GM21526 (cell line): ENCODE data around the gene BAIAP2L1.
"Not testable (repeated sequence)": the region's sequence is repeated elsewhere in the genome, so short reads cannot be mapped to it uniquely, and the experiment has no call there.

Source experiments
- ATAC-seq: cut with Tn5 transposase; IDR thresholded peaks from one replicate; pipeline ENCODE4 v1.9.1; 2021; ENCODE audit warnings: moderate library complexity; ENCODE audit not compliant: unreplicated experiment, low FRiP score

Gene BAIAP2L1

DNA sequence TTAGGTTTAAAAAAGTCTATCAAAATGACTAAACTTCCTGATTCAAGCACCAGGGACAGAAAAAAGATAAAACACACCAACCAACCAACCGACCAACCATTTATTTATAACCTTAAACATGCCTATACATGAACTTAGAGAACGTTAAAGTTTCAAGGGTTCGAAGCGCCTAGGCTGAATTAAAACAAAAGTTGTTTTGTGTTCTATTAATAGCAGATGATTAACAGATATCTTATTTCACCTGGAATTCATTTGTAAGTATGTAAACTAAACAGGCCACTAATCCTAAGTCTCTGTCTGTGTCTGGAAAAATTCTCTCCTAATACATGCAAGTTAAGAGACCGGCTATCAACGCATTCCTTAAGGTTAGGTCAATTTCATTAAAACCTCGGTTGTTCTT is 1.4 kb downstream of the BAIAP2L1 start:
- no peak for ATAC-seq

DNA sequence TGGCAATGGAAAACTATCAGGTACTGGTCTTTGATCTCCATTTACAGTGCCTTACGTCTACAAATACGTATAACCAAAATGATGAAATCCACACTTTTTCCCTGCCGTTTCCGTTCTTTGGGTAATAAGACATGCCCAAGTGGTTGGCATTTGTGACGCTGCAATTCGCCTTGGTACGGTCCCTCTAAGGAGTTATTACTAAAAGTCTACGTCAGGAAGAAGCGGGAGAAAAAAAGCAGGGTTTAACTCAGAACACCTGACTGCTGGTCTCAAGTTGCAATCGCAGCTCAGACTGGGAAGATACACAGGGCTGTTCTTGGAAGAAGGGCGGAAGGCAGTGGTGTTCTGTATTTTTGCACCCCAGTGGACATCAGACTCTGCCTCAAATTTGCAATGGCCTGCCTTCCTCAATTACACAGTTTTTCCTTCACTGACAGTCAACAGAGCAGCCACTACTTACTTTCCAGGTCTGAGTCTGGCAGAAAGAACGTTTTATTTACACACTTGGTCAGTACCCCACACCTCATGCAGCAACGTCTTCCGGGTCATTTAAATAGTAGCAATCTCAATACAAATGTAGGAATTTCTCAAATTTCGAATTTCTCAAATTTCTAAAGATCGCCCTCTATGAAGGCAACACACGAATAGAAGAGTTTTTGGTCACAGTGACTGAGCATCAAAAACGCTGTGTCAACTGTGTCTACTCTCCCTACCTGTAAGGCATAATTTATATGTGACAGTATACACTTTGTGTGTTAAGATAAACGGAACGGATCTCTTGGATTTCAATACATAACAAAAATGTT is 2.1 kb downstream of the BAIAP2L1 start:
- no peak for ATAC-seq

DNA sequence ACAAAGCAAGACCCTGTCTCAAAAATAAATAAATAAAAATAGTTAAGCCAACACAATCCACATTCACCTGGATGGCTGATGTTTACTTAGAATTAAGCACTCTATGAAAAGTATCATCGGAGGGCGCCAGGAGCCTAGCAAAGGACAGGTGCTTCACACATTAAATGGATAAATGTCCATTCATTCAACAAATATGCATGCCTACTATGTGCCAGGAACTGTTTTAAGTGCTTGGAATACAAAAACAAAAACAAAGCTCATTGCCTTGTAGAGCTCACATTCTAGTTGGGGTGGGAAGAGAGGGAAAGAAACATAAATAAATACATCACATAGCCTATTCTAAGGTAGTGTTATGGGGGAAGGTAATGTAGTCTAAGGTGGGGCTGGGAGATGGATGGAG is 4.1 kb downstream of the BAIAP2L1 start:
- ATAC-seq = no peak

DNA sequence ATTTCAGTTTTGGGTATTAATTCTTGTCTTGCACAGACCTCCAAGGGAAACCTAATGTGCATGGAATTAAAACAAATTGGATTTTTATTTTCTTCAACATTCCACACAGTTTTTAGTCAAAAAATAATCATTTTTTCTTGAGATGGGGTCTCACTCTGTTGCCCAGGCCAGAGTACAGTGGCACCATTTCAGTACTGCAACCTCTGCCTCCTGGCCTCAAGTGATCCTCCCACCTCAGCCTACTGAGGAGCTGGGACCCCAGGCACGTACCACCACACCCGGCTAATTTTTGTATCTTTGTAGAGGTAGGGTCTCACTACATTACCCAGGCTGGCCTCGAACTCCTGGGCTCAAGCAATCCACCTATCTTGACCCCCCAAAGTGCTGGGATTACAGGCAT is 4.9 kb downstream of the BAIAP2L1 start:
- ATAC-seq = no peak

DNA sequence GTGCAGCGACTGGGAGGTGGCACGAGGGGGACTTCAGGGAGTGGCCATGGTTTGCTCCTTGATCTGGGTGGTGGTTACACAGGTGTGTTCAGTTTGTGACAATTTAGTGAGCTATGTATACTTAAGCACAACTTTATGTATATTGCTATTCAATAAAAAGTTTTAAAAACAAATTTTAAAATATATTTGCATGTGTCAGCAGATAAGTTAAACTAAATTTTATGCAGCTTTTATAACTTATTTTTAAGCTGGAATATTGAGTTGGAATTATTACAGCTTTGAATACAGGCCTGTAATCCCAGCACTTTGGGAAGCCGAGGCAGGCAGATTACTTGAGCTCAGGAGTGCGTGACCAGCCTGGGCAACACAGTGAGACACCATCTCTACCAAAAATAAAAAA is 5.4 kb downstream of the BAIAP2L1 start:
- no peak for ATAC-seq

DNA sequence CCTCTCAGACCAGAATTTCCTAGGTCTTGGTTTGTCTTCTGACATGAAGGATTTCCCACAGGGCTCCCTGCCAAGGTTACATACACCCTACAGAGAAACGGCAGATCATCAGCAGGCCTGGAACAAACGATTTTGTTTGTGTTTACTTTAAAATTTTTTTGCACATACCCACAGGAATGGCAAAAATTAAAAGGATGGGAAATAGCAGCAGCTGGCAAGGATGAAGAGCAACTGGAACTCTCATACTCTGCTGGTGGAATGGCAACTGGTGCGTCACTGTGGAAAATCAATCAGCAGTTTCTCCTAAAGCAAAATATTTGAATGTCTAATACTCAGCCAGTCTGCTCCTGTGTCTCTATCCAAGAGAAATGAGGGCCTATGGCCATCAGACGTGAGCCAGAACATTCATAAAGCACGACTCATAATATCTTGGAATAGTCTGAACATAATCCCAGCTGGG is 6.5 kb downstream of the BAIAP2L1 start:
- ATAC-seq = no peak

DNA sequence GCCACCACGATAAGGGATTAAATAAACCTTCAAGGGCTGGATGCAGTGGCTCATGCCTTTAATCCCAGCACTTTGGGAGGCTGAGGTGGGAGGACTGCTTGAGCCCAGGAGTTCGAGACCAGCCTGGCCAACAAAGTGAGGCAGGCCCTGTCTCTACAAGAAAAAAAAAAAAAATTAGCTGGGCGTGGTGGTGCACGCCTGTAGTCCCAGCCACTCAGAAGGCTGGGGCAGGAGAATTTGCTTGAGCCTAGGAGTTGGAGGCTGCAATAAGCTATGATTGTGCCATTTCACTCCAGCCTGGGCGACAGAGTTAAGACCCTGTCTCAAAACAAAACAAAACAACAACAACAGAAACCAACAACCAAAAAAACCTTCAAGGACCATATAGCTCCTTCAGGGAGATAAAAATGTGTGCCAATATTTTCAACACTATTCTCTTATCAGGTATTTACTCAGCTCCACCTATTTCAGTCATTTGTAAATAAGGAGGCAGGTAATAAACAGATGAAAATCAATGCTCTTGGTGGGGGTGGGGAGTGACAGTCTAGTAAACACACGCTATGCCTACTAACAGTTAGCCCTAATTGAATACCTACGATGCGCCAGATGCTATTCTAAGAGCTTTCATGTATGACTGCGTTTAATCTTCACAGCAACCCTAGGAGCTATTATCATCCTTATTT is 13.2 kb downstream of the BAIAP2L1 start:
- ATAC-seq = no peak

DNA sequence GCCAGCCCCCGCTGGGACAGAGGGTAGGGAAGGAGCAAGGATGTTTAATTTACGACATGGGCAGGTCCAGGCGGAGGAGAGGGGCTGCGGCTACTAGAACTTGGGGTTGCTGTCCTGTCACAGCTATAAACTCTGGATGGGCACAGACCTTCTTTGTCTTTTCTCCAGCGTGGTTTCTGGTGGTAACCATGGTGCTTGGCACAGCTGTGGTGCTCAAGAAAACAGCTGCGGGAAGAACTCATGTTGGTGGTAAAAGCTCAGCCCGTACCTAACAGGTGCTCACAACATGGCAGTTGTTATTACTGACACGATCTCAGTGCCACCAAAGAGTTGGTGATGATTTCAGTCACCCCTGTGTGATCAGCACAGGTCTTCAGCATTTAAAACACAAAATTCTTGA is 13.8 kb downstream of the BAIAP2L1 start:
- ATAC-seq = no peak

DNA sequence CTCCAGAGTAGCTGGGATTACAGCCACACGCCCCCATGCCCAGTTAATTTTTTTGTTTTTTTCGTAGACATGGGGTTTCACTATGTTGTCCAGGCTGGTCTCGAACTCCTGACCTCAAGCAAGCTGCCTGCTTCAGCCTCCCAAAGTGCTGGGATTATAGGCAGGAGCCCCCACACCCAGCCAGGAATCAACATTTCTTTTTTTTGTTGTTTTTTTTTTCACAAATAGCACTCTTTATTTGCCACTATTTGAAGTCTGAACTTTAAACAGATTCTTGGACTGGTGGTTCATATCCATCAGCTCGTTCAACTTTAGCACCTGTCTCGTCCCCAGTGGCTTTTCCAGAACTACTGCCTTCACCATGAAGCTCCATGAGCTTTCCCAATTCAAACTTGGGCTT is 15.4 kb downstream of the BAIAP2L1 start:
- not testable (repeated sequence) for ATAC-seq

DNA sequence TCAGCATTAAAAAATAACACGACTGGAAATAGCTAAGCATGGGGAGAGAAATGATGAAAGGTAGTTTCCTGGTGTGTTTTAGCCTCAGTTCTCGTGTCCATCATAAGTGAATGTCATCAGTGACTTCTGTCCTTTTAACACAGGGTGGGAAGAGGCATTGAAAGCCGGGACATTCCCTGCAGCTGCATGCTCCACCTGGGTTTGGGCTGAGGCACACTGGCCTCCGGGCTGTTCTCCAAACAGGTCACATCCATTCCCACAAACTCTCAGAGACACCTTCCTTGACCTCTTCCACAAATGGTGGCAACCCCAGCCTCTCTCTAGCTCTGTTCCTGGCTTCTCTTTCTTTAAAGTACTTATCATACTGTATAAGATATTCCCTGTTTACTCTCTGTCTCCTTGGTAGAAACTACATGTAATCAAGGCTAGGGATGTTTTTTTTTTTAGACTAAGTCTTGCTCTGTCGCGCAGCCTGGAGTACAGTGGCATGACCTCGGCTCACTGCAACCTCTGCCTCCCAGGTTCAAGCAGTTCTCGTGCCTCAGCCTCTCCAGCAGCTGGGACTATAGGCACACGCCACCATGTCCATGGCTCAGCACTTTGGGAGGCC is 22.6 kb downstream of the BAIAP2L1 start:
- no peak for ATAC-seq

DNA sequence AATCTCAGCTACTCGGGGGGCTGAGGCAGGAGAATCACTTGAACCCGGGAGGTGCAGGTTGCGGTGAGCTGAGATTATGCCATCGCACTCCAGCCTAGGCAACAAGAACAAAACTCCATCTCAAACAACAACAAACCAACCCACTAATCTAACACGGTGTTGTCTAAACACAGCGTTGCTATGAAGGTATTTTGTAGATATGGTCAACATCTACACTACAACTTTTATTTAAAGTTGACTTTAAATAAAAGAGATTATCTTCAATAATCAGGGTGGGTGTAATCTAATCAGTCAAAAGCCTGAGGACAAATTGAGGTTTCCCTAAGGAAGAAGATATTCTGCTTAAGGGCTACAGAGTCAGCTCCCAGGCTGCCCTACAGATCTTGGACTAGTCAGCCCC is 24.2 kb downstream of the BAIAP2L1 start:
- no peak for ATAC-seq

DNA sequence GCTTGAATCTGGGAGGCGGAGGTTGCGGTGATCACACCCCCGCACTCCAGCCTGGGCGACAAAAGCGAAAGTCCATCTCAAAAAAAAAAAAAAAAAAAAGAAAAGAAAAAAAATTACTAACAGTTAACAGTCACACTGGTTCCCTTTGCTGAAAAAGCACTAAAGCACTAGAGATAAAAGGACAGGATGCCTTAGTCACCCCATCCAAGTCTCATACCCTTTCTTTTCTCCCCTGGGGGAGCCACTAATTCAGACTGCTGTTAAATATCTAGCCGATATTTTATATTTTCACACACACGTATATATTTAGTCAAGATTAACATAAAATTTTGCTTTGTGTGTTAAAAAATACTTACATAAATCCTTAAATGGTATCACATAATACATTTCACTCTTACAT is 25.2 kb downstream of the BAIAP2L1 start:
- ATAC-seq = no peak

DNA sequence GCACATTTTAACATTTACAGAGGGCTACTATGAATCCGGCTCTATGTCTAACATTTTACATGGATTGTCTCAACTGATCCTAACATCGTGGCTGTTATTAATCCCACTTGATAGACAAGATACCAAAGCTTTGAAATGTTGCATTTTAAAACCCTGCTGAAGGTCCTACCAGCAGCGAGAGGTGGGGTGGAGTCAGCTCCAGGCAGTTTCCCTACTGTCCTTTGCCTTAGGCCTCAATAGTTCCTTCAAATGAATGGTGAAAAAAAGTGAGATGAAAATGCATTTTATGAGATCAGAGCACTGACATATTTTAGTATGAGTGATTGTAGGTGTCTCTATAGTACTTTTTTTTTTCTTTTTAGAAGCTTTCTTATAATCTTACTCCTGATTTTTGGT is 26.6 kb downstream of the BAIAP2L1 start:
- ATAC-seq = no peak

DNA sequence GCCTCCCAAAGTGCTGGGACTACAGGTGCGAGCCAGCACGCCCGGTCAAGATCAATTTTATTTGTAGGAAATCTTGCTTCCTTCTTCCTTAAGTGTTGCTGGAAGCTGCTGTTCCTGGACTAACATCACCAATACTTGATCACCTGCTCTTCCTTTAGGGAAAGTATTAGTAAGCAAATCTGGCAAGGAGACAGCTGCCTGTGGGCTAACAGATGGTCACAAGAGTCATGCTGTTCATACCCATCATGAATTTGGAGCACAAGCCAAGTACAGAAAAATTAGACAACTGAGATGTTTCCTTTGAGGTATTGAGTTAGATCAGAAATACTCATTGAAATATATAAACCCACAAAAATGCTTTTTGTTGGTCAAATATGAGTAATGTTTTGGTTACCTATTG is 27.9 kb downstream of the BAIAP2L1 start:
- no peak for ATAC-seq

DNA sequence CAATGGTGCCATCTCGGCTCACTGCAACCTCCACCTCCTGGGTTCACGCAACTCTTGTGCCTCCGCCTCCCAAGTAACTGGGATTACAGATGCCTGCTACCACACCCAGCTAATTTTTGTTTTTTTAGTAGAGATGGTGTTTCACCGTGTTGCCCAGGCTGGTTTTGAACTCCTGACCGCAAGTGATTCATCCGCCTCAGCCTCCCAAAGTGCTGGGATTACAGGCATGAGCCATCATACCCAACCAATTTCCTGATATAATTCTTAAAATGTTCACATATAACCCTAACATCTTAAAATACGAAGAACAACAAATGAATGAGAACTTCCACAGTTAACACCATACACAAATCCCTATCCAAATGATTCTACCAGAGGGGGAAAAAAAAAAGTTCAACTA is 31.2 kb downstream of the BAIAP2L1 start:
- ATAC-seq = no peak

DNA sequence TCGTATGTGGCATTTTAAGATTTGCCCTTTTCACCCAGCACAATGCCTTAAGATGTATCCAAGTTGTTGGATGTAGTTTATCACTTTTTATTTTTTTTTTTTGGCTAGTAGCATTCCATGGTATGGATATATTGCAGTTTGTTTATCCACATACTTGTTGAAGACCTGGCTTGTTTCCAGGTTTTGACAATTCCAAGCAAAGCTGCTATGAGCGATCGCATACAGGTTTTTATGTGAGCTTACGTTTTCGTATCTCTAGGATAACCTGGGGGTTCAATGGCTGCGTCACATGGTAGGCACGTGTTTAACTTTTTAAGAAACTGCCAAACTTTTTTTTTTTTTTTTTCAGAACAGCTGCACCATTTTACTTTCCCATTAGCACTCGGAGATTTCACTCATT is 32.2 kb downstream of the BAIAP2L1 start:
- ATAC-seq = no peak

DNA sequence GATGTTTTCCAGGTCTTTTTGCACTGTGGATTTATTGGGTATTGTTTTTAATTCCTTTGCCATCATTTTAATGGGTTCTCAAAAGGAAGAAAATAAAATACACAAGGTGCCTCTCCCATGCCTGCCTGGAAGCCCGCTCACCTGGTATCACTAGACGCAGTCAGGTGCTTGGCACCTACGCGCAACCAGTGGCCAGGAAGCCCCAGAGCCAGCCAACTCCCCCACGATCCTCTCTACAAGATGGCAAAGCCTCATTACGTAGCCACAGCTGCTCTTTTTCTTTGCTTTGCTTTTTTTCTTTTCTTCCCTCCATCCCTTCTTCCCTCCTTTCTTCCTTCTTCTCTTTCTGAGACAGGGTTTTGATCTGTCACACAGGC is 34.3 kb downstream of the BAIAP2L1 start:
- no peak for ATAC-seq

DNA sequence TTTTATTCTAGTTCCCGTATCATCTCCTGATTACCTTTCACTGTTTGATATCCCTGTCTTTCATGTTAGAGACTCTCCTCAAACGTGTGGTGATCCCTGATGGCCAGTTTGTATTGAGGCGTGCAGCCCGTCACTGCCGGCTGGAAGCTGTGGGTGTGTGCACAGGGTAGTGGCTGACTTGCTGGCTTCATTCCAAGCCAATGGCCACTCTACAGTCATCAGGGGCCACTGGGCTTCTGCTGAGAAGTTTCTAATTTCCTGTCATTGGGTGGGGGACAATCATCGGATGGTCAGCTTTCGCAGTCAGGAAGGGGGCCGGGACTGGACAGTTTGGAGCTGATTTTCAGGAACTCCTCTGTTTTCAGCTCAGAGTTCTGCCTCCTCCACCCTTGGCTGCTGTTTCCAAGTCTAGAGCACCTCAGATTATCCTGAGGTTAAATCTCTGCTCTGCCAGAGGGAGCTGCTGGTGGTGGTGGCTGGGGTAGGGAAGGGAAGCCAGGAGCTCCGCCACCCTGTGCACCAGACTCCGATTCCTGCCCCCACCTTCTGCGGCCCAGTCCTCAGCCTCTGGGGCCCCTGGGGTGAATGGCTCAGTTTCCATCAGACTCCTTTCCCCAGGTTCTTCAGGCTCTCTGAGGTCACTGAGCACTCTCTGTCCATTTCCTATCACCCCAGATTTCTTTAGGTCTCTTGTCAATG is 34.9 kb downstream of the BAIAP2L1 start:
- ATAC-seq = no peak

DNA sequence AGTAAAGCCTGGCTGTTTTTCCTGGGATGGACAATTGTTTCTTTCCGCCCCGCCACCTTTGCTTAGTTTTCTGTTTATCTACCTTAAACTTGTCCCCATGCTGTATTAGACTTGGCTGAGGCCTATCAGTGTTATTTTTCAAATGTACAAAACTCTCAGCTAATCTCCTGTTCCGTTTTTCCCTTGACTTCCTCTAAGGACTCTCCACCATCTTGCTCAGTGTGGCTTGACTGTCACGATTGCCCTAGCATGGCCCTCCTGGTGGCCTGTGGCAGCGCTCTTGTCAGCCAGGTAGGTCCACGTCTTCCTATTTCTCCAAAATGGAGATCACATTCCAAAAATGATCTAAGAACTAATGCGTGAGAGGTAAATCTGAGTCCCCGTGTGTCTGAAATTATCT is 36.7 kb downstream of the BAIAP2L1 start:
- no peak for ATAC-seq

DNA sequence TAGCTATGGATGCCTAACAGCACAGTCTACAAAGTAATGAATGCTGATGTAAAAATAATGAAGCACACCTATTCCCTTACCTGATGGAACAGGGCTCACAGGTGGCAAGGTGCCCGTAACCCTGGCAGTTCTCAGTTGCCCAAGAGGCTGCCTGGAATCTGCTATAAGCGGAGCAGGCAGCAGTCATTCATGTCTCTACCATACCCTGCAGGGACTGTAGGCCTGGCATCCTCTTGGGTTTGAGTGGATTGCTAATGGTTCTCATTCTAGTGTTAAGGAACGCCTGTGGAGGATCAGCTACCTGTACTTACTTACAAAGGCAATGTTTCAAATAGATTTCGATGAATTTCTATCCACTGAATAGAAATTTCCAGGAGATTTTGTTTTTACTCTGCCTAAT is 38.4 kb downstream of the BAIAP2L1 start:
- ATAC-seq = no peak
